GM18951 (cell line): ENCODE measurements around the gene C19orf33.

ENCODE experiments used
- POLR2A ChIP-seq: IDR thresholded peaks from 4 replicates; pipeline ENCODE4 v1.6.1; 2011; ENCODE audit warnings: mild to moderate bottlenecking; ENCODE audit not compliant: insufficient read length, insufficient read depth; ENCODE audit errors: extremely low read depth
- in situ Hi-C: fragments of 300-500 bp; cut with MboI; formaldehyde crosslinking; loops from one replicate; pipeline ENCODE4 v1.12.0; 2022; ENCODE audit warnings: low sequenced_read_pairs, mixed read lengths, inconsistent platforms; ENCODE audit not compliant: unreplicated experiment

The C19orf33 gene

GRCh38 chr19:38287604-38288003, 16.4 kb upstream of the C19orf33 start:
- no peak for TF ChIP-seq POLR2A
- in situ Hi-C loops, result no loop called here

GRCh38 chr19:38288123-38288855, 15.8 kb upstream of the C19orf33 start:
- in situ Hi-C loops, result no loop called here
- TF ChIP-seq POLR2A, result no peak

GRCh38 chr19:38289955-38290354, 14.1 kb upstream of the C19orf33 start:
- in situ Hi-C loops, result no loop called here
- TF ChIP-seq POLR2A, result no peak

- in situ Hi-C loops, result no loop called here
- TF ChIP-seq POLR2A, result no peak
These were observed 13.4 kb upstream of the C19orf33 start for GRCh38 chr19:38290631-38291147.

- TF ChIP-seq POLR2A, result no peak
- in situ Hi-C loops, result no loop called here
These were observed 12.2 kb upstream of the C19orf33 start for GRCh38 chr19:38291855-38292254.

- in situ Hi-C loops, result no loop called here
- no peak for TF ChIP-seq POLR2A
These were observed 10.8 kb upstream of the C19orf33 start for GRCh38 chr19:38293281-38293680.

- in situ Hi-C loops, result no loop called here
- no peak for TF ChIP-seq POLR2A
These were observed 10.0 kb upstream of the C19orf33 start for GRCh38 chr19:38294090-38294489.

GRCh38 chr19:38298821-38299680, 5.0 kb upstream of the C19orf33 start:
- TF ChIP-seq POLR2A, result no peak
- in situ Hi-C loops, result no loop called here

GRCh38 chr19:38304352-38304865, 358 bp downstream of the C19orf33 start:
- in situ Hi-C loops, result no loop called here
- no peak for TF ChIP-seq POLR2A

- in situ Hi-C loops, result no loop called here
- no peak for TF ChIP-seq POLR2A
These were observed 897 bp downstream of the C19orf33 start for GRCh38 chr19:38304866-38305429.

- TF ChIP-seq POLR2A, result no peak
- in situ Hi-C loops, result no loop called here
These were observed 2.2 kb downstream of the C19orf33 start for GRCh38 chr19:38306236-38306635.

- no peak for TF ChIP-seq POLR2A
- in situ Hi-C loops, result no loop called here
These were observed 3.0 kb downstream of the C19orf33 start for GRCh38 chr19:38307076-38307475.

- TF ChIP-seq POLR2A, result no peak
- in situ Hi-C loops, result no loop called here
These were observed 3.5 kb downstream of the C19orf33 start for GRCh38 chr19:38307597-38307996.
